ENCODE data around the gene HTT. TPM values are rescaled to one million over a fixed set of nuclear protein-coding genes. Genes with fewer than 3 reads are reported as not detected.

HTT gene
- total and polyA plus RNA-seq, 2 of the 13 experiments (the other 11 are each of a cell fraction or from before 2014, with no cell fraction given): 17.5 to 19.5 TPM

- BruUV-seq (replicated peaks): no TSS peak
- CTCF ChIA-PET (ENCODE audit: low intra/inter-chr PET ratio, low total read pairs): no interaction called here
Measured at GRCh38 chr4:3276986-3277385, 202.5 kb downstream of the HTT start.

More at GRCh38 chr4:3276986-3277385, 202.5 kb downstream of the HTT start:
- Histone ChIP-seq H3K4me2 (ENCODE audit: low read depth, low read length) (no peak overlapping the region), H3K36me3 (replicated peaks in 1 of 2; ENCODE audit: control insufficient read depth in 1 of 2, insufficient read depth in 2 of 2, low read length in 2 of 2) (no peaks in the 10 kb centered on the region), H2AFZ (ENCODE audit: low read length) (no peak overlapping the region), H3K9me3 (ENCODE audit: low read length) (no peaks in the 10 kb centered on the region), H4K20me1 (ENCODE audit: insufficient read depth, low read length) (no peaks in the 10 kb centered on the region), H3K27me3 (ENCODE audit: control insufficient read depth in 1 of 2, insufficient read depth in 2 of 2, low read length in 2 of 2) (peaks cover 1 to 9% of the 10 kb centered on the region in 2 experiments; a peak in 4 of 5 replicates), H3K4me3 (replicated peaks in 1 of 3; ENCODE audit: insufficient read depth in 1 of 3, low read depth in 2 of 3, low read length in 3 of 3) (no peak overlapping the region), H3K9ac (ENCODE audit: insufficient read depth, low read depth, low read length) (no peak overlapping the region), H3K79me2 (ENCODE audit: insufficient read depth, low read length) (no peaks in the 10 kb centered on the region), H3K4me1 (ENCODE audit: insufficient read depth, low read length) (no peaks in the 10 kb centered on the region), H3K27ac (ENCODE audit: extremely low read length, insufficient read depth, low read length) (no peak overlapping the region)
- TF ChIP-seq U2AF1 (optimal IDR thresholded peaks at IDR 0.05; ENCODE audit: low read depth, low read length) (no peak), AHR (CRISPR knock-in tag; IDR thresholded peaks at IDR 0.05) (no peak), HMGXB3 (CRISPR knock-in tag; IDR thresholded peaks at IDR 0.05; ENCODE audit: borderline replicate concordance) (no peak), ZFP91 (CRISPR knock-in tag; IDR thresholded peaks at IDR 0.05; ENCODE audit: borderline replicate concordance) (no peak), RARG (CRISPR knock-in tag; IDR thresholded peaks at IDR 0.05; ENCODE audit: low read depth) (no peak), KDM2A (CRISPR knock-in tag; IDR thresholded peaks at IDR 0.05; ENCODE audit: borderline replicate concordance, low read depth) (no peak), E2F5 (CRISPR knock-in tag; conservative IDR thresholded peaks at IDR 0.05) (no peak), ZNF350 (CRISPR knock-in tag; IDR thresholded peaks at IDR 0.05; ENCODE audit: borderline replicate concordance, low read depth) (no peak), MAFF (IDR thresholded peaks at IDR 0.05; ENCODE audit: low read depth, low read length) (no peak), NFE2 (CRISPR knock-in tag; IDR thresholded peaks at IDR 0.05) (no peak), GLI4 (CRISPR knock-in tag; IDR thresholded peaks at IDR 0.05; ENCODE audit: borderline replicate concordance) (no peak), HIC2 (CRISPR knock-in tag; IDR thresholded peaks at IDR 0.05; ENCODE audit: low read depth) (no peak), ZNF513 (CRISPR knock-in tag; conservative IDR thresholded peaks at IDR 0.05) (no peak), ZNF713 (CRISPR knock-in tag; IDR thresholded peaks at IDR 0.05) (no peak)
- POLR2A ChIA-PET: no interaction called here
- WGBS (ENCODE audit: low lambda C conversion rate): 49% methylated on average over 9 of the region's 9 CpGs
- no peak for DNase-seq (ENCODE audit: low spot score)
- intact Hi-C loops (cut with micrococcal nuclease; ENCODE audit: unreplicated experiment): no loop called here
- ATAC-seq: no peak
- no peak for FAIRE-seq
- in situ Hi-C loops (cut with HindIII; ENCODE audit: extremely low pct_ligation_motif_present, low pct_unique_long_range_greater_than_20kb): no loop called here

Data from HepG2 (cell line).